Keratinocyte (primary cell): ENCODE results near the gene PRR7.

ENCODE experiments used
- EZH2 ChIP-seq: IDR thresholded peaks from one replicate; pipeline ENCODE4 v1.6.1; 2012; ENCODE audit warnings: inconsistent platforms, mild to moderate bottlenecking, low read length, moderate library complexity
- TF ChIP-seq, protein P1 (sequence below), 3 experiments: IDR thresholded peaks in 1 of 3; conservative IDR thresholded peaks in 1 of 3; optimal IDR thresholded peaks in 1 of 3; 2 replicates in 2 of 3; 3 replicates in 1 of 3; pipeline versions ENCODE3 to v1.5.1; 2011; ENCODE audit warnings: low read length in 3 of 3, mild to moderate bottlenecking in 3 of 3, moderate library complexity in 2 of 3, control low read depth in 1 of 3, inconsistent platforms in 1 of 3; ENCODE audit not compliant: insufficient read depth in 2 of 3; ENCODE audit errors: extremely low read depth in 1 of 3

DNA sequence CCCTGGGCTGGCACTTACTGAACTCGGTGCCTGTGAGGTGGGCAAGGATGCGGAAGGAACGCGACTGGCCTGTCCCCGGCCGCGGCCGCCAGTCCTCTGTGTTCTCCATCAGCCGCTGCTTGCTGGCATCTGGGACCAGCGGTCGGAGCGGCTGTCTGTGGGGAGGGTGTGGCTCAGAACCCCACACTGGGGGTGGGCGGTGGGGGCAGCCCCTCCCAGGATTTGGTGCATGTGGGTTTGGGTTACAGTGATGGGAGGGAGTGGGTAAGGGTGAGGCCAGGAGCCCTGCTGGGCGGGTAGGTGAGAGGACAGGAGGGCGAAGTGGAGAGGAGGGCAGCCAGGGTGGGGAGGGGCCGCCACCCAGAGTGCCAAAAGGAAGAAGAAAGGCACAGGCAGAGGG lies 44.4 kb downstream of the PRR7 start:
- TF ChIP-seq, protein P1, sequence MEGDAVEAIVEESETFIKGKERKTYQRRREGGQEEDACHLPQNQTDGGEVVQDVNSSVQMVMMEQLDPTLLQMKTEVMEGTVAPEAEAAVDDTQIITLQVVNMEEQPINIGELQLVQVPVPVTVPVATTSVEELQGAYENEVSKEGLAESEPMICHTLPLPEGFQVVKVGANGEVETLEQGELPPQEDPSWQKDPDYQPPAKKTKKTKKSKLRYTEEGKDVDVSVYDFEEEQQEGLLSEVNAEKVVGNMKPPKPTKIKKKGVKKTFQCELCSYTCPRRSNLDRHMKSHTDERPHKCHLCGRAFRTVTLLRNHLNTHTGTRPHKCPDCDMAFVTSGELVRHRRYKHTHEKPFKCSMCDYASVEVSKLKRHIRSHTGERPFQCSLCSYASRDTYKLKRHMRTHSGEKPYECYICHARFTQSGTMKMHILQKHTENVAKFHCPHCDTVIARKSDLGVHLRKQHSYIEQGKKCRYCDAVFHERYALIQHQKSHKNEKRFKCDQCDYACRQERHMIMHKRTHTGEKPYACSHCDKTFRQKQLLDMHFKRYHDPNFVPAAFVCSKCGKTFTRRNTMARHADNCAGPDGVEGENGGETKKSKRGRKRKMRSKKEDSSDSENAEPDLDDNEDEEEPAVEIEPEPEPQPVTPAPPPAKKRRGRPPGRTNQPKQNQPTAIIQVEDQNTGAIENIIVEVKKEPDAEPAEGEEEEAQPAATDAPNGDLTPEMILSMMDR (optimal IDR thresholded peaks at IDR 0.05 in 1 of 3, IDR thresholded peaks at IDR 0.05 in 1 of 3, conservative IDR thresholded peaks at IDR 0.05 in 1 of 3; ENCODE audit: extremely low read depth in 1 of 3, insufficient read depth in 2 of 3, low read length in 3 of 3) = no peak
- TF ChIP-seq EZH2 = no peak
